Measurements from ENCODE around the gene PPIP5K1.

GRCh38 chr15:43525131-43525530, 64.9 kb downstream of the PPIP5K1 start:
- no peak for TF ChIP-seq POLR2A (IDR thresholded peaks at IDR 0.05)
- TF ChIP-seq, protein P1, sequence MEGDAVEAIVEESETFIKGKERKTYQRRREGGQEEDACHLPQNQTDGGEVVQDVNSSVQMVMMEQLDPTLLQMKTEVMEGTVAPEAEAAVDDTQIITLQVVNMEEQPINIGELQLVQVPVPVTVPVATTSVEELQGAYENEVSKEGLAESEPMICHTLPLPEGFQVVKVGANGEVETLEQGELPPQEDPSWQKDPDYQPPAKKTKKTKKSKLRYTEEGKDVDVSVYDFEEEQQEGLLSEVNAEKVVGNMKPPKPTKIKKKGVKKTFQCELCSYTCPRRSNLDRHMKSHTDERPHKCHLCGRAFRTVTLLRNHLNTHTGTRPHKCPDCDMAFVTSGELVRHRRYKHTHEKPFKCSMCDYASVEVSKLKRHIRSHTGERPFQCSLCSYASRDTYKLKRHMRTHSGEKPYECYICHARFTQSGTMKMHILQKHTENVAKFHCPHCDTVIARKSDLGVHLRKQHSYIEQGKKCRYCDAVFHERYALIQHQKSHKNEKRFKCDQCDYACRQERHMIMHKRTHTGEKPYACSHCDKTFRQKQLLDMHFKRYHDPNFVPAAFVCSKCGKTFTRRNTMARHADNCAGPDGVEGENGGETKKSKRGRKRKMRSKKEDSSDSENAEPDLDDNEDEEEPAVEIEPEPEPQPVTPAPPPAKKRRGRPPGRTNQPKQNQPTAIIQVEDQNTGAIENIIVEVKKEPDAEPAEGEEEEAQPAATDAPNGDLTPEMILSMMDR (IDR thresholded peaks at IDR 0.05 in 8 of 11, conservative IDR thresholded peaks at IDR 0.05 in 3 of 11) = no peak

Data from spleen (tissue), 7 donors.